SK-N-SH treated with all-trans-retinoic acid at 6 μM for 48 hours (cell line): ENCODE data around the gene MYH3.

Source experiments
- ARNTL ChIP-seq: fragments of 450-650 bp; formaldehyde crosslinking; IDR thresholded peaks from 2 replicates; pipeline ENCODE4 v1.5.0; 2020; ENCODE audit warnings: low read depth, mild to moderate bottlenecking, moderate library complexity, borderline replicate concordance
- BACH2 ChIP-seq: fragments of 250-450 bp; sonication (Bioruptor Pico); IDR thresholded peaks from 2 replicates; pipeline ENCODE4 v1.9.0; 2021; ENCODE audit warnings: mild to moderate bottlenecking, borderline replicate concordance
- CREB5 ChIP-seq: fragments of 250-450 bp; sonication (Bioruptor Pico); IDR thresholded peaks from 2 replicates; pipeline ENCODE4 v1.5.1; 2020; ENCODE audit warnings: low read depth, mild to moderate bottlenecking, moderate library complexity
- ISL1 ChIP-seq: fragments of 250-450 bp; sonication (Bioruptor Pico); IDR thresholded peaks from 2 replicates; pipeline ENCODE4 v2.1.2; 2022; ENCODE audit warnings: mild to moderate bottlenecking, moderate library complexity
- PATZ1 ChIP-seq: fragments of 250-450 bp; sonication (Bioruptor Pico); IDR thresholded peaks from 2 replicates; pipeline ENCODE4 v1.8.0; 2020; ENCODE audit warnings: mild to moderate bottlenecking, moderate library complexity, borderline replicate concordance
- TSHZ2 ChIP-seq: fragments of 250-450 bp; sonication (Bioruptor Pico); IDR thresholded peaks from 2 replicates; pipeline ENCODE4 v1.5.0; 2020; ENCODE audit warnings: mild to moderate bottlenecking, moderate library complexity
- ZFP30 ChIP-seq: fragments of 450-650 bp; formaldehyde crosslinking; IDR thresholded peaks from 2 replicates; pipeline ENCODE4 v1.5.0; 2022; ENCODE audit warnings: mild to moderate bottlenecking, moderate library complexity
- ZNF8 ChIP-seq: fragments of 450-650 bp; formaldehyde crosslinking; IDR thresholded peaks from 2 replicates; pipeline ENCODE4 v1.5.0; 2020; ENCODE audit warnings: mild to moderate bottlenecking, moderate library complexity

- TF ChIP-seq ZNF8 (CRISPR knock-in tag) = no peak
- TF ChIP-seq ZFP30 = no peak
- no peak for TF ChIP-seq CREB5 (CRISPR knock-in tag)
- no peak for TF ChIP-seq BACH2 (CRISPR knock-in tag)
- TF ChIP-seq ISL1 (CRISPR knock-in tag) = no peak
- TF ChIP-seq ARNTL (CRISPR knock-in tag) = no peak
- TF ChIP-seq PATZ1 (CRISPR knock-in tag) = no peak
- no peak for TF ChIP-seq TSHZ2 (CRISPR knock-in tag)
Measured at GRCh38 chr17:10624969-10625368, 32.1 kb downstream of the MYH3 start.
